ENCODE data around the gene TTLL1. TPM values are rescaled to one million over a fixed set of nuclear protein-coding genes. Genes with fewer than 3 reads are reported as not detected.

Gene TTLL1
- total RNA-seq, 1 experiment from 2014 or later: 4.3 TPM

GRCh38 chr22:43118024-43118849, 29.0 kb upstream of the TTLL1 start:
- Histone ChIP-seq H3K36me3 (ENCODE audit: control insufficient read depth in 1 of 2, insufficient read depth in 2 of 2, low read length in 2 of 2) (no peaks in the 10 kb centered on the region), H3K79me2 (ENCODE audit: insufficient read depth, low read length) (peaks cover 27% of the 10 kb centered on the region), H3K27ac (ENCODE audit: low read depth, low read length) (no peak overlapping the region), H3K9me3 (ENCODE audit: control insufficient read depth in 1 of 2, insufficient read depth in 1 of 2, low read depth in 1 of 2, low read length in 2 of 2) (no peaks in the 10 kb centered on the region), H3K4me1 (ENCODE audit: control insufficient read depth in 1 of 2, insufficient read depth in 2 of 2, low read length in 2 of 2) (peaks cover 5 to 25% of the 10 kb centered on the region in 2 experiments; a peak in 2 of 4 replicates), H3K27me3 (ENCODE audit: insufficient read depth, low read length) (no peaks in the 10 kb centered on the region), H2AFZ (ENCODE audit: low read depth, low read length, poor library complexity, severe bottlenecking) (no peak overlapping the region), H3K9ac (ENCODE audit: low read length) (no peak overlapping the region), H3K4me2 (ENCODE audit: low read length) (no peak overlapping the region), H4K20me1 (ENCODE audit: insufficient read depth) (no peaks in the 10 kb centered on the region), H3K9me2 (ENCODE audit: insufficient read depth) (no peaks in the 10 kb centered on the region), H3K4me3 (replicated peaks in 1 of 2; ENCODE audit: low read depth in 1 of 2, low read length in 2 of 2) (no peak overlapping the region)
- BruUV-seq (replicated peaks): no TSS peak
- DNase-seq (ENCODE audit: low read depth, low spot score) (no peak), ATAC-seq (no peak)
- ChIA-PET CTCF (no interaction called here), POLR2A (interaction anchor here (0.8 kb wide), 1 partner anchor 9 kb away, joined by 3 read pairs; no protein-coding TSS in a partner anchor), RAD21 (ENCODE audit: low non-redundant PET in 1 of 2, low total read pairs in 2 of 2, uncharacterized antibody in 2 of 2, unreplicated experiment in 2 of 2) (no interaction called here)
- no peak for TF ChIP-seq ATF3 (IDR thresholded peaks at IDR 0.05)
- TF ChIP-seq YY1 (IDR thresholded peaks at IDR 0.05; ENCODE audit: extremely low read depth, insufficient replicate concordance, low read depth, low read length): no peak
- TF ChIP-seq EZH2phosphoT487 (IDR thresholded peaks at IDR 0.05; ENCODE audit: borderline replicate concordance): no peak
- TF ChIP-seq ELF1 (IDR thresholded peaks at IDR 0.05; ENCODE audit: borderline replicate concordance, low read depth): no peak
- TF ChIP-seq EZH2 (IDR thresholded peaks at IDR 0.05): no peak
- no peak for TF ChIP-seq POLR2A (IDR thresholded peaks at IDR 0.05; ENCODE audit: borderline replicate concordance, extremely low read depth, insufficient read depth, insufficient read length)
- no peak for TF ChIP-seq CEBPB (IDR thresholded peaks at IDR 0.05; ENCODE audit: low read depth)
- no peak for TF ChIP-seq ZBTB33 (IDR thresholded peaks at IDR 0.05; ENCODE audit: extremely low read depth, insufficient replicate concordance, low read length)
- TF ChIP-seq RAD21 (IDR thresholded peaks at IDR 0.05; ENCODE audit: low read depth): no peak
- TF ChIP-seq REST (IDR thresholded peaks at IDR 0.05; ENCODE audit: low read depth): no peak
- TF ChIP-seq MAX (IDR thresholded peaks at IDR 0.05): no peak
- no peak for TF ChIP-seq SIN3A (IDR thresholded peaks at IDR 0.05; ENCODE audit: low read depth)
- TF ChIP-seq CBX3 (IDR thresholded peaks at IDR 0.05; ENCODE audit: low read depth): no peak
- TF ChIP-seq ZFX (IDR thresholded peaks at IDR 0.05): no peak
- TF ChIP-seq POLR2AphosphoS5 (IDR thresholded peaks at IDR 0.05; ENCODE audit: low read depth, low read length): no peak
- no peak for TF ChIP-seq TCF7L2 (IDR thresholded peaks at IDR 0.05; ENCODE audit: borderline replicate concordance, extremely low read depth, insufficient read depth, insufficient read length)
- TF ChIP-seq ZNF274 (IDR thresholded peaks at IDR 0.05; ENCODE audit: low read depth, low read length): no peak
- intact Hi-C loops (cut with micrococcal nuclease): no loop called here
